Measurements from ENCODE around the gene TREM2. TPM values are rescaled to one million over a fixed set of nuclear protein-coding genes. Genes with fewer than 3 reads are reported as not detected.
"Not testable (repeated sequence)": the region's sequence is repeated elsewhere in the genome, so short reads cannot be mapped to it uniquely, and the experiment has no call there.

The TREM2 gene
- total RNA-seq, 1 donor from 2014 or later: not detected

DNA sequence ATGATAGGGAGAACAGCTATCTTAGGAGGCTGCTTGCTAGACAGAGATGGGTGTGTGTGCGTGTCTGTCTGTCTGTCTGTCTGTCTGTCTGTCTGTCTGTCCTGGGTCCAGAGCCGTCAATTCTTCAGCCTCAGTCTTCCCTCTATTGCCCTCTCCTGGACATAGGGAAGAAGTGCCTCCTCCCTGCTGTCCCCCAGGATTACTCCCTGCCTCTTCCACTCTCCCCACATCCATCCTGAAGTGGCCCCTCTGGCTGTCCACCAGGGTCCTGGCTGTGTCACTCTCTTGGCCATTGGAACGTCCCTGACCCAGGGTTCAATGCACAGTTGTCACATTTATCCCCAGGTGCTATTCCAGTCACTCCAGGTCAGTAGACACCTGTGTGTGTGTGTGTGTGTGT lies 27.9 kb upstream of the TREM2 start:
- Mint-ChIP-seq H3K9me3 (ENCODE audit: unreplicated experiment) (peaks cover 25% of the 10 kb centered on the region), H3K27ac (ENCODE audit: unreplicated experiment) (no peak overlapping the region), H3K36me3 (ENCODE audit: low read depth, unreplicated experiment) (no peaks in the 10 kb centered on the region), H3K4me3 (ENCODE audit: unreplicated experiment) (no peak overlapping the region), H3K27me3 (ENCODE audit: low read depth, unreplicated experiment) (peaks cover 32% of the 10 kb centered on the region), H3K4me1 (ENCODE audit: low read depth, unreplicated experiment) (no peaks in the 10 kb centered on the region)
- Histone ChIP-seq H3K4me1 (ENCODE audit: insufficient read depth, low read length) (no peaks in the 10 kb centered on the region), H4K20me1 (ENCODE audit: insufficient read depth, low read length) (no peaks in the 10 kb centered on the region), H3K9me3 (ENCODE audit: insufficient read depth, low read depth, low read length) (no peaks in the 10 kb centered on the region), H3K27me3 (ENCODE audit: insufficient read depth, low read length) (peaks cover 2% of the 10 kb centered on the region), H3K9ac (ENCODE audit: low read length) (no peak overlapping the region), H3K36me3 (ENCODE audit: insufficient read depth, low read length) (no peaks in the 10 kb centered on the region), H3K79me2 (ENCODE audit: insufficient read depth, low read length) (no peaks in the 10 kb centered on the region), H3K4me3 (ENCODE audit: insufficient read depth, low read depth, low read length) (no peak overlapping the region), H3K4me2 (ENCODE audit: low read length) (no peak overlapping the region), H3K27ac (ENCODE audit: low read depth, low read length) (no peak overlapping the region), H2AFZ (ENCODE audit: low read depth, low read length) (no peak overlapping the region)
- TF ChIP-seq, protein P1, sequence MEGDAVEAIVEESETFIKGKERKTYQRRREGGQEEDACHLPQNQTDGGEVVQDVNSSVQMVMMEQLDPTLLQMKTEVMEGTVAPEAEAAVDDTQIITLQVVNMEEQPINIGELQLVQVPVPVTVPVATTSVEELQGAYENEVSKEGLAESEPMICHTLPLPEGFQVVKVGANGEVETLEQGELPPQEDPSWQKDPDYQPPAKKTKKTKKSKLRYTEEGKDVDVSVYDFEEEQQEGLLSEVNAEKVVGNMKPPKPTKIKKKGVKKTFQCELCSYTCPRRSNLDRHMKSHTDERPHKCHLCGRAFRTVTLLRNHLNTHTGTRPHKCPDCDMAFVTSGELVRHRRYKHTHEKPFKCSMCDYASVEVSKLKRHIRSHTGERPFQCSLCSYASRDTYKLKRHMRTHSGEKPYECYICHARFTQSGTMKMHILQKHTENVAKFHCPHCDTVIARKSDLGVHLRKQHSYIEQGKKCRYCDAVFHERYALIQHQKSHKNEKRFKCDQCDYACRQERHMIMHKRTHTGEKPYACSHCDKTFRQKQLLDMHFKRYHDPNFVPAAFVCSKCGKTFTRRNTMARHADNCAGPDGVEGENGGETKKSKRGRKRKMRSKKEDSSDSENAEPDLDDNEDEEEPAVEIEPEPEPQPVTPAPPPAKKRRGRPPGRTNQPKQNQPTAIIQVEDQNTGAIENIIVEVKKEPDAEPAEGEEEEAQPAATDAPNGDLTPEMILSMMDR (IDR thresholded peaks at IDR 0.05; ENCODE audit: insufficient read depth, low read depth, low read length): no peak
- TF ChIP-seq EZH2 (IDR thresholded peaks at IDR 0.05; ENCODE audit: insufficient read depth, low read length): no peak
- FAIRE-seq (no peak), DNase-seq (ENCODE audit: low read depth) (no peak)

DNA sequence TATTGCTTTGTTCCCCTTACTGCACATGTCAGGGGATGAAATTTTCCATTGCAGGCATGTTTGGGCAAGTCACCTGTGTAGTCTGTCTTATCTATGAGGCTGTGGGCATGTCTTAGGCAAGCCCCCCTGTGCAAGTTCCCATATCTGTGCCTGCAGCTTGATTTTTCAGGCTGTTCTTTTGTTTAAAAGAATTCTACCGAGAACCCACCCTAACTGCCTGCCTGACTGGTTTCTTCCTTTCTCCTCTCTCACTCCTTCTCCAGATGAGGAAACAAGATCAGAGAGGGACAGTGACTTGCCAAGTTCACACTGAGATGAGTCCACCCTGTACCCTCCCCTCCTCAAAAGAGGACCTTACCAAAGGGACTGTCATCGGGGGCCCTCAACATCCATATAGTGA lies 27.1 kb upstream of the TREM2 start:
- no peak overlapping the region for H3K27ac Mint-ChIP-seq (ENCODE audit: unreplicated experiment)
- H3K4me1 ChIP-seq (ENCODE audit: insufficient read depth, low read length): no peaks in the 10 kb centered on the region

DNA sequence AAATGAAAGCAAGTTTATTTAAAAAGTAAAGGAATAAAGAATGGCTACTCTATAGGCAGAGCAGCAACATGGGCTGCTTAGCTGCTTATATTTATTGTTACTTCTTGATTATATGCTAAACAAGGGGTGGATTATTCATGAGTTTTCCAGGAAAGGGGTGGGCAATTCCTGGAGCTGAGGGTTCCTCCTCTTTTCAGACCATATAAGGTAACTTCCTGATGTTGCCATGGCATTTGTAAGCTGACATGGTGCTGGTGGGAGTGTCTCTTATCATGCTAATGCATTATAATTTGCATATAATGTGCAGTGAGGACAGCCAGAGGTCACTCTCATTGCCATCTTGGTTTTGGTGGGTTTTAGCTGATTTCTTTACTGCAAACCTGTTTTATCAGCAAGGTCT lies 26.1 kb upstream of the TREM2 start:
- not testable (repeated sequence) for H3K36me3 Mint-ChIP-seq (ENCODE audit: low read depth, unreplicated experiment); H3K27ac Mint-ChIP-seq (ENCODE audit: unreplicated experiment); H3K27me3 ChIP-seq (ENCODE audit: insufficient read depth, low read length); H2AFZ ChIP-seq (ENCODE audit: low read depth, low read length); H4K20me1 ChIP-seq (ENCODE audit: insufficient read depth, low read length); H3K27ac ChIP-seq (ENCODE audit: low read depth, low read length); H3K4me3 Mint-ChIP-seq (ENCODE audit: unreplicated experiment); H3K79me2 ChIP-seq (ENCODE audit: insufficient read depth, low read length); H3K4me1 Mint-ChIP-seq (ENCODE audit: low read depth, unreplicated experiment); H3K9me3 ChIP-seq (ENCODE audit: insufficient read depth, low read depth, low read length); DNase-seq (ENCODE audit: low read depth); H3K4me3 ChIP-seq (ENCODE audit: insufficient read depth, low read depth, low read length); H3K4me1 ChIP-seq (ENCODE audit: insufficient read depth, low read length); H3K4me2 ChIP-seq (ENCODE audit: low read length); H3K36me3 ChIP-seq (ENCODE audit: insufficient read depth, low read length); FAIRE-seq; H3K9ac ChIP-seq (ENCODE audit: low read length)
- H3K9me3 Mint-ChIP-seq (ENCODE audit: unreplicated experiment): peaks cover 17% of the 10 kb centered on the region
- peaks cover 23% of the 10 kb centered on the region for H3K27me3 Mint-ChIP-seq (ENCODE audit: low read depth, unreplicated experiment)

More for the DNA sequence above, 27.1 kb upstream of the TREM2 start:
- Histone ChIP-seq H3K9ac (ENCODE audit: low read length) (no peak overlapping the region), H3K9me3 (ENCODE audit: insufficient read depth, low read depth, low read length) (no peaks in the 10 kb centered on the region), H3K27me3 (ENCODE audit: insufficient read depth, low read length) (peaks cover 1% of the 10 kb centered on the region), H3K79me2 (ENCODE audit: insufficient read depth, low read length) (no peaks in the 10 kb centered on the region), H3K36me3 (ENCODE audit: insufficient read depth, low read length) (no peaks in the 10 kb centered on the region), H3K4me3 (ENCODE audit: insufficient read depth, low read depth, low read length) (no peak overlapping the region), H4K20me1 (ENCODE audit: insufficient read depth, low read length) (no peaks in the 10 kb centered on the region), H3K27ac (ENCODE audit: low read depth, low read length) (no peak overlapping the region), H3K4me2 (ENCODE audit: low read length) (no peak overlapping the region), H2AFZ (ENCODE audit: low read depth, low read length) (no peak overlapping the region)
- H3K4me3 Mint-ChIP-seq (ENCODE audit: unreplicated experiment): no peak overlapping the region
- H3K27me3 Mint-ChIP-seq (ENCODE audit: low read depth, unreplicated experiment): peaks cover 30% of the 10 kb centered on the region
- H3K4me1 Mint-ChIP-seq (ENCODE audit: low read depth, unreplicated experiment): no peaks in the 10 kb centered on the region
- no peak for FAIRE-seq
- no peak for DNase-seq (ENCODE audit: low read depth)
- TF ChIP-seq, protein P1 (IDR thresholded peaks at IDR 0.05; ENCODE audit: insufficient read depth, low read depth, low read length): no peak
- TF ChIP-seq EZH2 (IDR thresholded peaks at IDR 0.05; ENCODE audit: insufficient read depth, low read length): no peak
- peaks cover 19% of the 10 kb centered on the region for H3K9me3 Mint-ChIP-seq (ENCODE audit: unreplicated experiment)
- H3K36me3 Mint-ChIP-seq (ENCODE audit: low read depth, unreplicated experiment): no peaks in the 10 kb centered on the region

All from astrocyte (in vitro differentiated cells and primary cell).